OCI-LY1 (cell line): ENCODE measurements around the gene PHF20.

Experiments used
- CTCF ChIP-seq: fragments of 200-600 bp; sonication (generic), shearing (Covaris generic); IDR thresholded peaks from 2 replicates; pipeline ENCODE4 v1.5.1; 2017; ENCODE audit warnings: mild to moderate bottlenecking, antibody characterized with exemption, low read length, moderate library complexity, mixed read lengths
- EZH2 ChIP-seq: fragments of 200-600 bp; sonication (generic), shearing (Covaris generic); IDR thresholded peaks from 2 replicates; pipeline ENCODE4 v1.8.0; 2017; ENCODE audit warnings: borderline replicate concordance, mixed run types, mild to moderate bottlenecking, antibody characterized with exemption, low read length, moderate library complexity, mixed read lengths

- TF ChIP-seq CTCF (no peak), EZH2 (no peak)
Observed at GRCh38 chr20:35742741-35743523, 28.9 kb upstream of the PHF20 start.
